T-helper 1 cell (primary cell): Measurements from ENCODE around the gene MUC5AC.

ENCODE experiments used
- DNase-seq, 5 donors: peaks; one replicate each; pipeline ENCODE4 v3.0.0-alpha.2; 2012 to 2020

MUC5AC gene

GRCh38 chr11:1199241-1199750 lies 41.5 kb downstream of the MUC5AC start:
- peak in 1 of 5 donors; percentile 5 for DNase-seq

GRCh38 chr11:1199751-1200610 lies 42.2 kb downstream of the MUC5AC start:
- DNase-seq = peak in 2 of 5 donors; percentile 5 to 10

- peak in 1 of 5 donors; percentile 4 for DNase-seq
Measured at GRCh38 chr11:1200611-1201191, 42.9 kb downstream of the MUC5AC start.

- no peak for DNase-seq
Measured at GRCh38 chr11:1201395-1202153, 43.8 kb downstream of the MUC5AC start.

GRCh38 chr11:1202154-1202775 lies 44.5 kb downstream of the MUC5AC start:
- peak in 2 of 5 donors; percentile 2 to 18 for DNase-seq

GRCh38 chr11:1202776-1203504 lies 45.2 kb downstream of the MUC5AC start:
- peak; percentile 25 to 48 (median 42) for DNase-seq

- peak in 1 of 5 donors; percentile 5 for DNase-seq
Measured at GRCh38 chr11:1203505-1204271, 45.9 kb downstream of the MUC5AC start.

- peak in 1 of 5 donors; percentile 5 for DNase-seq
Measured at GRCh38 chr11:1204381-1205101, 46.8 kb downstream of the MUC5AC start.

GRCh38 chr11:1205121-1205986 lies 47.6 kb downstream of the MUC5AC start:
- DNase-seq = peak in 1 of 5 donors; percentile 0

- no peak for DNase-seq
Measured at GRCh38 chr11:1205987-1206331, 48.2 kb downstream of the MUC5AC start.

- peak in 1 of 5 donors; percentile 5 for DNase-seq
Measured at GRCh38 chr11:1206391-1207271, 48.9 kb downstream of the MUC5AC start.

GRCh38 chr11:1207401-1208143 lies 49.8 kb downstream of the MUC5AC start:
- peak in 2 of 5 donors; percentile 1 to 8 for DNase-seq

GRCh38 chr11:1208144-1208393 lies 50.3 kb downstream of the MUC5AC start:
- peak in 1 of 5 donors; percentile 6 for DNase-seq

- DNase-seq = peak in 2 of 5 donors; percentile 3 to 11
Measured at GRCh38 chr11:1208394-1209261, 50.9 kb downstream of the MUC5AC start.

GRCh38 chr11:1209371-1210057 lies 51.8 kb downstream of the MUC5AC start:
- peak in 2 of 5 donors; percentile 1 to 2 for DNase-seq

- DNase-seq = no peak
Measured at GRCh38 chr11:1211838-1212237, 54.1 kb downstream of the MUC5AC start.
